Peyer's patch (tissue), 4 donors: Measurements from ENCODE around the gene PDIA5. TPM values are rescaled to one million over a fixed set of nuclear protein-coding genes. Genes with fewer than 3 reads are reported as not detected.

Experiments
- DNase-seq, 3 donors: peaks; one replicate each; pipeline ENCODE4 v3.0.0-alpha.2; 2017 to 2019
- H3K27ac ChIP-seq, 4 donors: fragments of 200-600 bp; sonication (generic); one replicate each; pipeline ENCODE4 v1.5.1; 2016 to 2019
- H3K27me3 ChIP-seq, 2 donors: fragments of 200-600 bp; sonication (generic); one replicate each; pipeline ENCODE4 v1.5.1; 2019
- H3K36me3 ChIP-seq, 3 donors: fragments of 200-600 bp; sonication (generic); one replicate each; pipeline ENCODE4 v1.5.1; 2016 to 2019
- H3K4me1 ChIP-seq, 4 donors: fragments of 200-600 bp; sonication (generic); one replicate each; pipeline ENCODE4 v1.5.1; 2016 to 2019
- H3K4me3 ChIP-seq, 4 donors: fragments of 200-600 bp; sonication (generic); 1 replicate in 3 of 4; 2 replicates in 1 of 4; pipeline ENCODE4 v1.5.1; 2016 to 2019; ENCODE audit warnings: mild to moderate bottlenecking in 1 of 4
- H3K9me3 ChIP-seq, 4 donors: fragments of 200-600 bp; sonication (generic); one replicate each; pipeline ENCODE4 v1.5.1; 2016 to 2019; ENCODE audit warnings: mild to moderate bottlenecking in 1 of 4
- CTCF ChIP-seq, 6 experiments: fragments of 450-650 bp in 4 of 6; fragments of 200-600 bp in 2 of 6; sonication (generic) in 1 of 6; IDR thresholded peaks; one replicate each; pipeline ENCODE4 v1.5.1; 2017 to 2019; ENCODE audit warnings: antibody characterized with exemption in 6 of 6, mild to moderate bottlenecking in 3 of 6, moderate library complexity in 1 of 6
- POLR2A ChIP-seq, 2 donors: fragments of 450-650 bp; IDR thresholded peaks; one replicate each; pipeline ENCODE4 v1.5.1; 2017; ENCODE audit warnings: antibody characterized with exemption in 2 of 2, mild to moderate bottlenecking in 2 of 2, moderate library complexity in 2 of 2
- total RNA-seq, 4 donors: library from RNA; depleted of rRNA; stranded (reverse); fragments of >200 nt; gene quantifications; one replicate each; pipeline ENCODE4 v1.1.0, GENCODE V29; 2016

PDIA5 gene
- total RNA-seq, 4 donors from 2014 or later, result 13.7 to 63.5 (median 19.4) TPM

GRCh38 chr3:123198372-123198771 is 131.5 kb downstream of the PDIA5 start:
- TF ChIP-seq CTCF (IDR thresholded peaks at IDR 0.05) (no peak), POLR2A (IDR thresholded peaks at IDR 0.05) (no peak)
- no peak overlapping the region for H3K4me3 ChIP-seq
- H3K9me3 ChIP-seq, result no peaks in the 10 kb centered on the region
- peaks cover 0 to 9% (median 0%) of the 10 kb centered on the region in 4 donors for H3K4me1 ChIP-seq
- no peaks in the 10 kb centered on the region for H3K36me3 ChIP-seq
- no peak for DNase-seq
- no peaks in the 10 kb centered on the region for H3K27me3 ChIP-seq
- H3K27ac ChIP-seq, result no peak overlapping the region

GRCh38 chr3:123201223-123201556 is 134.4 kb downstream of the PDIA5 start:
- no peaks in the 10 kb centered on the region for H3K27me3 ChIP-seq
- H3K9me3 ChIP-seq, result no peaks in the 10 kb centered on the region
- TF ChIP-seq POLR2A (IDR thresholded peaks at IDR 0.05) (no peak), CTCF (IDR thresholded peaks at IDR 0.05) (no peak)
- peaks cover 0 to 9% (median 0%) of the 10 kb centered on the region in 4 donors for H3K4me1 ChIP-seq
- no peak for DNase-seq
- H3K36me3 ChIP-seq, result no peaks in the 10 kb centered on the region
- H3K27ac ChIP-seq, result peak overlapping the region; percentile 69 to 88 (median 78)
- peak overlapping the region; percentile 80 to 91 (median 84) for H3K4me3 ChIP-seq

- no peaks in the 10 kb centered on the region for H3K9me3 ChIP-seq
- H3K4me1 ChIP-seq, result peaks cover 0 to 9% (median 0%) of the 10 kb centered on the region in 4 donors
- DNase-seq, result peak; percentile 94 to 98 (median 95)
- peak within 1 kb of the TSS; percentile 74 to 88 (median 82) for H3K27ac ChIP-seq
- H3K4me3 ChIP-seq, result peak within 1 kb of the TSS; percentile 80 to 91 (median 84)
- no peaks in the 10 kb centered on the region for H3K36me3 ChIP-seq
- TF ChIP-seq CTCF (IDR thresholded peaks at IDR 0.05), result no peak
- TF ChIP-seq POLR2A (IDR thresholded peaks at IDR 0.05), result peak; percentile 71 to 78
- no peaks in the 10 kb centered on the region for H3K27me3 ChIP-seq
These were observed 135.0 kb downstream of the PDIA5 start, which contains the start of gene SEC22A for GRCh38 chr3:123201557-123202427. Gene SEC22A (plus strand): TSS chr3:123201943. CDS start chr3:123209218, 7,275 bp downstream.

- H3K4me1 ChIP-seq, result peaks cover 0 to 9% (median 0%) of the 10 kb centered on the region in 4 donors
- peak overlapping the region; percentile 80 to 91 (median 84) for H3K4me3 ChIP-seq
- no peaks in the 10 kb centered on the region for H3K27me3 ChIP-seq
- peak overlapping the region; percentile 74 to 88 (median 82) for H3K27ac ChIP-seq
- no peaks in the 10 kb centered on the region for H3K9me3 ChIP-seq
- DNase-seq, result peak in 1 of 3 donors; percentile 48
- TF ChIP-seq POLR2A (IDR thresholded peaks at IDR 0.05) (no peak), CTCF (IDR thresholded peaks at IDR 0.05) (no peak)
- no peaks in the 10 kb centered on the region for H3K36me3 ChIP-seq
These were observed 135.6 kb downstream of the PDIA5 start for GRCh38 chr3:123202451-123202850.

Other genes with a start within 250 kb of the PDIA5 start
- 1 to 10 TPM in 2 of 4 donors, under 1 TPM in 1, not detected in 1; 0.54 to 6.8 (median 2.5) TPM for gene SEMA5B, start 39.3 kb upstream of the PDIA5 start, total RNA-seq
- gene SEC22A, start 134.9 kb downstream of the PDIA5 start, total RNA-seq, result 10 to 100 TPM in 3 of 4 donors, 1 to 10 TPM in 1; 9.9 to 21.7 (median 16.5) TPM